HG02798 (cell line): ENCODE measurements around the gene ULBP1.
"Not testable (repeated sequence)": the region's sequence is repeated elsewhere in the genome, so short reads cannot be mapped to it uniquely, and the experiment has no call there.

Experiments used
- ATAC-seq: cut with Tn5 transposase; IDR thresholded peaks from one replicate; pipeline ENCODE4 v1.9.1; 2021; ENCODE audit warnings: mild to moderate bottlenecking; ENCODE audit not compliant: unreplicated experiment, poor library complexity

The ULBP1 gene

DNA sequence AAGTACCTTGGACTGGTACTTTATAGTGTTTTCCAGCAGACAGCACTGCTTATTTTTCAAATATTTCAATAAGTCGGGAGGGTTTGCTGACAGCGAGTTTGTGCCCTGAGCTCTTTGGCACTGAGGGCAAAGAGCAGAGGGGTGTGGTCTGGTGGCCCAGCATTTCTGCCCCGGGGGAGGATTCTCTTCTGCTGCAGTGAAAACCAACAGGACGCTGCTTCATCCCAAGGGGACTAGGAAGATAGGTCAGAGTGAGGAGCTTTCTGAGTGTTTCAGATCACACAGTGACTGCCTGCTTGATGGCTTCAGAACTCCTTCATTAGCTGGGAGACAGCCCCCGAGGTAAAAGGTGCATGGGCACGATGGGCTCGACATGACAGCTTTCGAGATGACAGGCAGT, 13.3 kb upstream of the ULBP1 start:
- ATAC-seq, result no peak

DNA sequence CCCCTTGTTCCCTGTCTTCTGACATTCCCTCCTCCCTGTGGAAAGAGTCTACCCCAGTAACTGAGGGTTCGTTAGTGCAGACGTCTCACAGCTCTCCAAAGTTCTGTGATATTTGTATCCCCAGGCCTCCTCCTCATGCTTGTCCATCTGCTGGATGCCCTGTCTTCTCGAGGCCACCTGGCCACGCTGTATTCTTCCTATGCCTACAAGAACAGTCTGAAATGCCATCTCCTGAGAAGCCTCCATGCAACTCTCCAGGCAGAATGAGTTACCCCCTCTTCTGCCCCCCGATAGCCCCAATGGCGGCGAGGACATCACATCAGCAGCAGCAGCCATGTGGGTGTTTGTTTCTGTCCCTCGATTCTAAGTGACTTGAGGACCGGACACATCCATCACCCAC, 12.6 kb upstream of the ULBP1 start:
- ATAC-seq, result no peak

DNA sequence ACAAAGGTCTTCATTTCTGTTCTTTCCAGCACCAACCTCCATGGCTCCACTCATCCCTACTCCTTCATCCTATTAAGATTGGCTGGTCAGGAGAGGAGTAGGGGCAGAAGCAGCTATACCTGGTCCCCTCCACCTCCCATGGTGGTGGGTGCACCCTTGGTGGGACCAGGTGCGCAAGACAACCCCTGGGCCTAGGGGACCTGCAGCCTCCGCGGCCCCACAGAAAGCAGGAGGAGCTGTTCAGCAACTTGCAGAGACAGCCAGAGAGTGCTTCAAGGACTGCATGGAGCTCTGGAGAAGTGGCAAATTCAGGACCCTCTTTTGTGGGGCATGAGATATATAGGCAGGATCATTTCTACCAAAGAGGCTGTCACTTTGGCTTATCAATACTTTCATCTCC, 12.1 kb upstream of the ULBP1 start:
- ATAC-seq, result no peak

DNA sequence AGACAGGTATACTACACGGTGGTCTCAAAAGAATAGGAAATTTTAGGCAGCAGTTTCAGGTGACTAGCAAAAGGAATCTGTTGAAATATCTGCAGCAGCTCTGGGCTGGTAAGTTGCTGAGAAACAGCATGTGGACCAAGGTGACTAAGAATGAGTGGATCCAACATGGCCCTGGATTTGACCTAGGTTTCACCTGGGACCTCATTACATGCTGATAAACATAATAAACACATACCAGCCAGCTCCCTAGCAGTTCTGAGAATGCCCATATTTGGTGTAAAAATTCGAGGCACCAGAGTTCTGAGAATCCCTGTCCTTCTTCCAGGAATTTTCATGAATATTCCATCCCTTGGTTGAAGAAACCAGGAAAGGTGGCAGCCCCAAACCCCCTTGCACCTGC, 10.4 kb upstream of the ULBP1 start:
- ATAC-seq, result not testable (repeated sequence)

DNA sequence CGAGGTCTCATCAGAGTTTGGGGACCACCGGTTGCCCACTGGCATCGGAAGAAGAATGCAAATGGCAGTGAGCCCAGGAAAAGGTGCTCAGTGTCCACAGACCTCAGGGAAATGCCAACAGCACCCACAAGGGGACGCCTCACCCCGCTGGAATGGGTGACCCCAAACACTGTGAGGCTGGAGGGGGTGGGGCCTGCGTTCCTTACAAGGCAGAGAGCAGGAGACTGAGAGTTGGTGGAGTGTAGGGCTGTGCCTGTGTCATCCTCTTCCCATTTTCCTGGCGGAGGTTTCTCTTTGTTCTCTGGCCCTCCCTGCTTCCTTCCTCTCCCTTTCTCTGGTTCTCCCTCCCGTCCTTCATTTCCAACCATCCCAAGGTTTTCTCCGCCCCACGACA, 9.8 kb upstream of the ULBP1 start:
- ATAC-seq, result not testable (repeated sequence)

DNA sequence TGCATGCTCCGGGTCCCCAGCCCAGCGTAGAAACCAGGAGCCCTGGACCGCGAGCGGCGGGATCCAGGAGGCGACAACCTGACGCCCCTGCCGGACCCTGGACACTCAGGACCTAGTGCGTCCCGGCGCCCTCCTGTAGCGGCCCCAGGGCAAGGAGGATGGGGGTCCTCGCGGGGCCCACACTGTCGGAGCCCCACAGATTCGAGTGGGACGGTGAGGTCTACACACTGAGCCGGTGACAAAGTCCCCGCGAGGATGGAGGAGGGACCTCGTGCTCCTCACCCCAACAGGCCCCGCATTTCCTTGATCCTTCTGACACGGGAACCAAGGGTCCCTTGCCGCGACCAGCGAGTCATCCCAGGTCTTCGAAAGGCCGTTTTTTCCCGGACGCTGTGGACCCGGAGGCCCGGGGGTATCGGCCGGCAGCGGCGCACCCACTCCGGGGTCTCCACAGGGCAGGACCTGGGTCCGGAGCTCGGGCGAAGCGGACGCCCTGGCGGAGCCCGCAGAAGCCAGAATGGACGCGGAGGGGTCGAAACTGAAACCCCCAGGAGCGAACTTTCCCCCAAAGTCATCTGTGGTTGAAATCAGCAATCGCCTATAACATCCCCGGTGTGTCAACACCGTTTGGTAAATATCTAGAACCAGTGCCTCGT, 9.3 kb upstream of the ULBP1 start:
- not testable (repeated sequence) for ATAC-seq

DNA sequence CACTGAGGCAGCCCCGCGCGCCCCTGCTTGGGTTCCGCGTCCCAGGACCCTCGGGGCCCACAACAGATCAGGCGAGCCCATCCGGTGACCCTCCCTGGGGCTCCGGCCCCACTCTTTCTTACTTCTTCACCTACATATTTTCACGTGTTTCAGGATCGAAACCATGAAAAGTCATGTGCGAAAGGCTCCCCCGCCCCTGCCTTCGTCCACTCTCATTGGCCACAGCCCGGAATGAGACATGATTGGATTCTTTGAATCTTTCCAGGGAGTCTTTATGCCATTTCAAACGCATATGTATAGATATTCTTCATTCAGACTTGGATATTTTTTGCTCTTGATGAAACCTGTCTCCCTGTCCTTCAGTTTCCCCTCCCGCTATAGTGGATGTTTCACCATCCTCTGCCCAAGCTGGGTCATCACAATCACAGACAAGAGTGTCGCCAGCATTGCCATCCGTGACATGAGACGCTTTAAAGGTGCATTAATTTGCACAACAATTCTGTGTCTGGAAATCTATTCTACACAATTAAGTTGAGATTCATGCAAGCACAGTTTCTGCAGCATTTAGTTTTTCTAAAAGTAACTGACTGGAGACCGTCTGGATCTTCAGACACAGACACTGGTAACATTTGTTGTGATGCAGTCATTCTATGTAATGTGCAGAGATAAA, 8.6 kb upstream of the ULBP1 start:
- not testable (repeated sequence) for ATAC-seq

DNA sequence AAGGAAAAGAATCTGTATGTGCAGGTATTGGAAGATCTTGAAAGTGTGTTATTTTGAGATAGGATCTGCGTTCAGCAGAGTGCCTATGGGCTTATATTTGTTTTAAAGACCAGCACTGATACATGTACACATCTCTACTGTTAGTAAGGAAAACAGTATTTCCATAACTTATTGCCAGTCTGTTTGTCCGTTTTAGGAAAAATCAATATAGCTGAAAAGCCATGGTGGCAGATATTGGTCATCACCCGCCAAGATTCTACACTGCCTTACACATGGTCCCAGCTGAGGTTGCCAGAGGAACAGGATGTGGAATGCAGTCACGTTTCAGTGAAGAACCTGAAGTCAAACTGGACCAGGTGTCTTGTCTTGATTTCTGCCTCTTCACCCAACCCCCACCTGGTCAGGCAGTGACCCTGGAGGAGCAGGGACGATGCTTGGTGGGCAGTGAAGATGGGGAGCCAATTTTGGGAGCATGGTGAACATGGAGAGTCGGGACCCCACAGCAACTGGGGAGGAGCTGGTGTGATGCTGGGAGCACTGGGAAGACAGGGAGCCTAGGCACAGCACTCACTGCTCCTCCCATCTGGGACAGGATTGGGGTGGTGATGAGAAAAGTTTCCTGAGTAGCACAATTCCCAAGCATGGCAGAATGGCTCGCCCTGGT, 8.0 kb upstream of the ULBP1 start:
- ATAC-seq, result not testable (repeated sequence)

DNA sequence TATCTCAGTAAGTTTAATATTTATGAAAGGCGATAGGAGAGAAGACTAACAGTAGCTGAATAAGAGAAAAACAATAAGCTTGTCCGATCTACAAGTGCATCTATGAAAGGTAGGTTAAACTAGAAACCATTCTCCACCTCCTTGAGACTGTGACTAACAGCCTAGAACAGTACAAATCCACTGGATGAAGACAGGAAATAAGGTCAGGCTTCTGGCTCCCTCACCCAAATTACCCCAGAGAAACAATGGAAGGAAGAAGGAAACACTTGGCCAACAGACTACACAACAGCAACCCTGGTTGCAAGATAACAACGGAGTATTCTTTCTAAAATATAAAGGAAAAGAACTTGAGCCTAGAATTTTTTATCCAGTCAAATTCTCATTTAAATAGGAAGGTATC, 5.6 kb upstream of the ULBP1 start:
- not testable (repeated sequence) for ATAC-seq

DNA sequence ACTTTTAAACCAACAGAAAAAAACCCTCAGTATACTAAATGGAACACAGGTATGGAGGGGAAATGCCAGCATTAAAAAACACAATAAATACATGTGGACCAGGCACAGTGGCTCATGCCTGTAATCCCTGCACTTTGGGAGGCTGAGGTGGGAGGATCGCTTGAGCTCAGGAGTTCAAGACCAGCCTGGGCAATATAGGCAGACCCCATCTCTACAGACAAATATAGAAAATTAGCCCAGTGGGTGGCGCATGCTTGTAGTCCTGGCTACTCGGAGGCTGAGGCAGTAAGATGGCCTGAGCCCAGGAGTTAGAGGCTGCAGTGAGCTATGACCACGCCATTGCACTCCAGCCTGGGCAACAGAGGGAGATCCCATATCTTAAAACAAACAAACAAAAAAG, 3.9 kb upstream of the ULBP1 start:
- not testable (repeated sequence) for ATAC-seq

DNA sequence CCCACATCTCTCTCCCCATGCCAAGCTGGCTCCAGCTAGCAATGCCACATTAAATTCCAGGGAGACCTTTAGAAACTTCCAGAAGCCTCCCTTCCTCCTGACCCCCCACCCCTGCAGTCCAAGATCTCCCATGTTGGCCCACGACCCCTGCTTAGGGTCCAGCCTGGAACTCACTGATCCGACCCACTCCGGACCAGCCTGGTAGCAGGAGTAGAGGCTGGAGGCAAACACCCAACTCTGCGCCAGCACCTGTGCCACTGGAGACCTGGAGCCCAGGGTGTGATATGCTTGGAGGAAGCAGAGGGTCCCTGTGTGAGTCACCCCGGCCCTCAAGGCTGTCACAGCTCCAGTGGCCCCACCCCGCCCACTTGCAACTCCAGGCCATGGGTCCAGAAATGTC, 3.3 kb upstream of the ULBP1 start:
- ATAC-seq, result no peak

DNA sequence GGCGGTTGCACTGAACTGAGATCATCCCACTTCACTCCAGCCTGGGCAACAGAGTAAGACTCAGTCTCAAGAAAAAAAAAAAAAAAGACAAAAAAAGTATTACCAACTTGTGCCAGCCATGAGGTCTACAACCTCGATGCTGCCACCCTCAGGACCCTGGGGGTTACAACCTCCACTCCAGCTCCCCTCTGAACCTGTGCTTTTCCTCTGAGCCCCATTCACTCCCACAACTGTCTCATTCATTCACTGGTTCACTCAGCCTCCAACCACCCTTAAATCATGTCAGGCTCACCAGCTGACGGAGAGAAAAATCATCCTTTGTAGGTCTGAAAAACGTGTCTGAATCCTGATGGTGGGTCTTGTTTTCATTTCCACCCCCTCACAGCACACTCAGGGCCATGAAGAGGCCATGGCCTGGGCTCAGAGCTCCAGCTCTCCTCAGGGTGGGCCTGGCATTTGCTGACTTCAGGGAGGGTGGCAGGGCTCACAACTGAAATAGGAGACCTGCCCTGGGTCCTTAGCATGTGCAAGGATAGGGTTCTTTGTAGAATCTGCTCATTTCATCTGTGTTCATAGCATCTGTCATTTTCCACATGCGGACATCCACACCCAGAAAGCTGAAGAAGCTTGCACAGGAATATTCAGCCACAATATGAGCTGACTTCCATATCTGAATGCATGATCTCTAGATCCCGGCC, 1.9 kb upstream of the ULBP1 start:
- no peak for ATAC-seq

DNA sequence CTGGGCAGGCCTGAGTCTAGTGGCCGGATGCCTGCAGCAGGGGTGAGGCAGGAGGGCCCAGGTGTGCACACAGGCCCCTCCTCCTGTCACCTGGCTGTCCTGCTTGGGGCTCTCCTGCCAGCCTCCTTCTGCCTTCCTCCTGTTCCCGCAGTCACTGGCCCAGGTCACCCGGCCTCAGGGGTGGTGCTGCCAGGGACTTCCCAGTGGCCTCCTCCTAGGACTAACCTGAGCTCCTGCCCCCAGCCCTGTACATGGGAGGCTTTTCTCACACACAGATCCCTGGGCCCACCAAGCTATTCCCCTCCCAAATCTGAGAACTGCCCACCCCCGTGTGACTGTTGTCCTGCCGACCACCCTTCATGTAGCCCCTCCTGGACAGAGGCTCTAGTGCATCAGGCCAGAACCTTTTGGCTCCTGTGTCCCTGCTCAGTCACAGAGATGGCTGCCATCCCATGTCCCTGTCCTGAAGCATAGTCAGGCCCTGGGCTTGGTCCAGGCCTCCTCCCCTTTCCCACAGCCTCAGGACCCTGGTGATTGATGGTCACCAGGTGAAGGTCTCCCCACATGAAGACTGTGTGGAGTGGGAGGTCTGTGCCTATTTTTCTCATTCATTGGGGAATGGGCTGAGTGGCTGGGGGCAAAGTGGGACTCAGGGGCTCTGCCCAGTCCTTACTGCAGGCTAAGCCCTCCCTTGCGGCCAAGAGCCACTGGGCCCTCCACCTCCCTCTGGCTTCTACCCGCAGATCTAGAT, 1.1 kb upstream of the ULBP1 start:
- no peak for ATAC-seq

DNA sequence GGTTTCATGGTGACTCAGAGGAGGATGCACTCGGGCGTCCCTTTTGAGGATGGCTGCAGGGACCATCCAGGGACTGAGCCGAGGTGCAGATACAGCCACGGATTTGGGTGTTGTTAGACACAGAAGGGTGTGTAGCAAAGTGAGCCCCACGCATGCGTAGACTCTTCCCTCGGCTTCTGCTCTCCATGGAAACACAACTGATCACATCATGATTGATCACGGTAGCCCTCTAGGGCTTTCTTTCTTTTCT, 606 bp upstream of the ULBP1 start:
- ATAC-seq, result peak; percentile 14

DNA sequence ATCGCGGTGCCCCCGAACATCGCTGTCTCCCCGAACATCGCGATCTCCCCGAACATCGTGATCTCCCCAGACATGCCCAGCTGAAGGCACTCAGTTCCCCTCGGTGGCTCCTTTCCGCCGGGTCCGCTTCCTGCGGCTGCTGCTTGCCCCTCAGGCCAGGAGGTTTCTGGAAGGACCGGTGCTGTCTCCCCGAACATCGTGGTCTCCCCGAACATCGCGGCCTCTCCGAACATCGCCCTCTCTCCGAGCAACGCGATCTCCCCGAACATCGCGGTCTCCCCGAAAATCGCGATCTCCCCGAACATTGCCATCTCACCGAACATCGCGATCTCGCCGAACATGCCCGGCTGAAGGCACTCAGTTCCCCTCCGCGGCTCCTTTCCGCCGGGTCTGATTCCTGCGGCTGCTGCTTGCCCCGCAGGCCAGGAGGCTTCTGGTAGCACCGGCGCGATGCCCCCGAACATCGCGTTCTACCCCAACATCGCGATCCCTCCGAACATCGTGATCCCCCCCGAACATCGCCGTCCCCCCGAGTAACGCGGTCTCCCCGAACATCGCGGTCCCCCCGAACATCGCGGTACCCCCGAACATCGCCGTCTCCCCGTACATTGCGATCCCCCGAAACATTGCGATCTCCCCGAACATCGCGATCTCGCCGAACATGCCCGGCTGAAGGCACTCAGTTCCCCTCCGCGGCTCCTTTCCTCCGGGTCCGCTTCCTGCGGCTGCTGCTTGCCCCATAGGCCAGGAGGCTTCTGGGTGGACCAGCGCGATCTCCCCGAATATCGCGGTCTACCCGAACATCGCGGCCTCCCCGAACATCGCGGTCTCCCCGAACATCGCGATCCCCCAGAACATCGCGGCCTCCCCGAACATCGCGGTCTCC, 808 bp downstream of the ULBP1 start:
- no peak for ATAC-seq

DNA sequence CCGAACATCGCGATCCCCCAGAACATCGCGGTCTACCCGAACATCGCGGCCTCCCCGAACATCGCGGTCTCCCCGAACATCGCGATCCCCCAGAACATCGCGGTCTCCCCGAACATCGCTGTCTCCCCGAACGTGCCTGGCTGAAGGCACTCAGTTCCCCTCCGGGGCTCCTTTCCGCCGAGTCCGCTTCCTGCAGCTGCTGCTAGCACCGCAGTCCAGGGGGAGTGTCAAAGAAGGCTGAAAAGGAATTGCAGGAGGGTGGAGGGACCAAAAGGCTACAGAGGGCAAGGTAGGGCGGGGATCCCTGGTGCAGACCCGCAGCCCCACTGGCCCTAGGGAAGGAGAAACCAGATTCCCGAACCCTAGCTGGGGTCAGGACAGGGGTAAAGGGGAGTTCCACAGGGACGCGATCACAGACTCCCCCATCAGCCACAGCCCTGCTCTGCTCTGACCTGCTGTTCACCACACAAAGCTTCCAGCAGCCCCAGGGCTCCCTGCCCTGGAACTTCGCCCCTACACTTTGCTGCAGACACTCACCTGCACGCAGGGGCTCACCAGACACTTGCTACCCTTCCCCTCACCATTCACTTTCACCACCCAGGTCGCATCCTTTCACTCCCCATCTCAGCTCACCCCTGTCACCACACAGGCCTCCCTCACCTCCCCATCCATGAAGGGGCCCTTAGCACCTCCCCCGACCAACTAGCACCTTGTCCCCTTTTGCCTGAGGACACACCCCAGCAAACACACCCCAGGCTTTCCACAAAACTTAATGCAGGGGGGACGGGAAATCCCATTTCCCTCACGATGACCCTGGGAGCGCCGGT, 1.7 kb downstream of the ULBP1 start:
- no peak for ATAC-seq

DNA sequence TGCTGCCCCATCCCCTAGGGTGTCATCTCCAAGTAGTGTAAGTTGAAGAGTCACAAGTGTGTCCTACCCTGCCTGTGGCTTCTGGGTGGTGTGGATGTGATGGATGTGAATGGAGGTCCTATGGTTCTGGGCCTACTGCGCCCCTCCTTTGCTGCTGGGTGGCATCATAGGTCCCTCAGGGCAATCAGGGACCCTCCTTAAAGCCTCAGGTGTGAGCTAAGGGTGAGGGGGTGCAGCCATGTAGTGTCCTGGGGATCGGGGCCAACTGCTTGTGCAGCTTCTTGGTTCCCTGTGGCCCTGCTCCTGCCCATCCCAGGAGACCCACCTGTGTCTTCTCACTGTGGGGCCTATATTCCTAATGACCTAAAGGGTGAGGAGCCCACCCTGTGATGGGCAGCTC, 2.6 kb downstream of the ULBP1 start:
- not testable (repeated sequence) for ATAC-seq

DNA sequence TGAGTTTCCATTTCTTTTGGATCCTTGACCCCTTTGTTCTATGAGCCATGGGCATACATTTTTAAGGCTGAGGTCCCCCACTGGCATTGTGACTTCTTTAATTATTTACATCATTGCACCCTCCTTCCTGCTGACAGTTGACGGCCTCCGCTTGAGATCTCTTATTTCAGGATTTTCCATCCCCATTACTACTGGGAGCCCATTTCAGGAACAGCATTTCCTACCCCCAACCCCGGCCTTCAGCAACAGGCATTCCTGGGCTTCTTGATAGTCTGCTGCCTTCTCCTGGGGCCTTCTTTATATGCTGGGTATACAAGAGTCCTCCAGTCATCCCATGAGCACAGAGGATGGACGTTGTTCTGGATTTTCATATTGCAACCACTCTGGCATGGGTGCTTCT, 3.8 kb downstream of the ULBP1 start:
- no peak for ATAC-seq

DNA sequence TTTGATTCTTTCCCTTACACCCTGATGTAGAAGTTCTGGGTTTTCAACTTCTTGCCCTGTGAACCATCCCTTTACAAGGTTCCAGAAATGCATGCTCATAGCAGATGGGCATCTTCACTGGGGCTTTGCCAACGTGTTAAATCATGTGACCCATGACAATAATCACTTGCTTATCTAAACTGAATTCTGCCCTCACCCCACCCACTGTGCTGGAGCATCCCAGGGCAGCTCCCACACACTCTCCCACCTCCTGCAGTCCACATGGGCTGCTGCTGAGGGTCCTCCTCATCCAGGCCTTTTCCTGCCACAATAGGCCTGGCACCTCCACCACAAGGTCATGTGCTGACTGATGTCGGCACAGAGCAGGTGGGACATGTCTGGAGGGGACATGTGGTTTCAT, 4.3 kb downstream of the ULBP1 start:
- not testable (repeated sequence) for ATAC-seq
